Measurements from ENCODE around the gene CRIP1. TPM values are rescaled to one million over a fixed set of nuclear protein-coding genes. Genes with fewer than 3 reads are reported as not detected.

The CRIP1 gene
- total RNA-seq, 1 experiment from 2014 or later = 140 TPM

DNA sequence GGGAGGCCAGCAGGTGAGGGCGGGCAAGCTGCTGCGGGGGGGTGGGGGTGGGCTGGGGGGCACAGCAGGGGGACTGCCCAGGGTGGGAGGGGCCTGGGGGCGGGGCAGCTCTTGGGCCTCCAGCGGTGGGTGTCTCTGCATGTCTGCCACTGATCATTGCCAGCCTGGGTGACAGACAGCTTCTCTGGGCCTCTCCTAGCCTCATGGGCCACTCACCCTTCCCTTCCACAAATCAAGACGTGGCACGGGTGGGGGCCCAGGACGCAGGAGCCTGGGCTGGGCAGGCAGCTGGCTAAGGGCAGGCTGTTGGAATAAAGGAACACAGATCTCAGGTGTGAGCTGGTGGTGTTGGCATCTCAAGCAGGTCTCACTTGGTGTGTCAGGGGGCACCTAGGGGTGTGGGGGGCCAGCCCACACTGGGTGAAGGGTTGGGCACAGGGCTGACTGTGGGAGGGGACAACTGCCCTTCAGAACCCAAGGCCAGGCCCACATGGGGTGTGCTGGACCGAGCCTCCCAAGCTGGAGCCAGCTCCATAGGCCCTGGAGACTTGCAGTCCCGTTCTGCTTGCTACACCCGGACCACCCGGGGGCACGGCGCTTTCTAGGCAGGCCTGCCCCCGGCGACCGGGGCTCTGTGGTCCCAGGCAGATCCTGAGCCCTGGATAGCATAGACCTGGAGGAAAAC is 7.4 kb downstream of the CRIP1 start:
- Histone ChIP-seq H3K27me3 (ENCODE audit: low read length) (no peaks in the 10 kb centered on the region), H4K20me1 (ENCODE audit: insufficient read depth, low read depth, low read length) (peaks cover 20% of the 10 kb centered on the region), H3K9ac (ENCODE audit: low read length) (no peak overlapping the region), H3K79me2 (ENCODE audit: low read length) (peaks cover 5% of the 10 kb centered on the region), H3K4me3 (ENCODE audit: low read length) (no peak overlapping the region), H2AFZ (ENCODE audit: low read length) (no peak overlapping the region), H3K4me2 (ENCODE audit: low read depth, low read length, poor library complexity, severe bottlenecking) (no peak overlapping the region), H3K27ac (ENCODE audit: low read length) (no peak overlapping the region), H3K9me3 (ENCODE audit: low read length) (no peaks in the 10 kb centered on the region), H3K9me2 (replicated peaks; ENCODE audit: insufficient read depth, low read length) (no peaks in the 10 kb centered on the region), H3K36me3 (ENCODE audit: insufficient read depth, low read length) (no peaks in the 10 kb centered on the region), H3K4me1 (ENCODE audit: low read length) (peaks cover 21% of the 10 kb centered on the region)
- DNase-seq = no peak

DNA sequence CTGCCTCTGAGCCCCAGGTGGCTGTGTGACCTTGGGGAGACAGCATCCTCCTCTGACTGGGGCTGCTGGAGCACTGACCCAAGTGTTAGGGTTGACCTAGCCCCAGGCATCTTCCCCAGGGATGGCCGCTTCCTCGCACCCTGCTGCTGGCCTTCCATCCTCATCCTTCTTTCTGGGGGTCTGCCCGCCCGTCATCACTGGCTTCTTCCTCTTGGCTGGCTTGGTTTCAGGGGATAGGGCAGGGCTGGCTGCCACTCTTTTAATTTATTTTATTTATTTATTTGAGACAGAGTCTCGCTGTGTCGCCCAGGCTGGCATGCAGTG is 7.9 kb downstream of the CRIP1 start:
- H3K4me1 ChIP-seq (ENCODE audit: low read length) = peaks cover 16% of the 10 kb centered on the region
- no peak overlapping the region for H2AFZ ChIP-seq (ENCODE audit: low read length)
- no peak overlapping the region for H3K4me2 ChIP-seq (ENCODE audit: low read depth, low read length, poor library complexity, severe bottlenecking)
- no peak for DNase-seq
- H3K79me2 ChIP-seq (ENCODE audit: low read length) = peaks cover 5% of the 10 kb centered on the region
- no peaks in the 10 kb centered on the region for H3K27me3 ChIP-seq (ENCODE audit: low read length)
- H3K9me2 ChIP-seq (replicated peaks; ENCODE audit: insufficient read depth, low read length) = no peaks in the 10 kb centered on the region
- H3K36me3 ChIP-seq (ENCODE audit: insufficient read depth, low read length) = no peaks in the 10 kb centered on the region
- no peak overlapping the region for H3K4me3 ChIP-seq (ENCODE audit: low read length)
- peaks cover 20% of the 10 kb centered on the region for H4K20me1 ChIP-seq (ENCODE audit: insufficient read depth, low read depth, low read length)
- no peak overlapping the region for H3K27ac ChIP-seq (ENCODE audit: low read length)
- H3K9ac ChIP-seq (ENCODE audit: low read length) = no peak overlapping the region
- no peaks in the 10 kb centered on the region for H3K9me3 ChIP-seq (ENCODE audit: low read length)

DNA sequence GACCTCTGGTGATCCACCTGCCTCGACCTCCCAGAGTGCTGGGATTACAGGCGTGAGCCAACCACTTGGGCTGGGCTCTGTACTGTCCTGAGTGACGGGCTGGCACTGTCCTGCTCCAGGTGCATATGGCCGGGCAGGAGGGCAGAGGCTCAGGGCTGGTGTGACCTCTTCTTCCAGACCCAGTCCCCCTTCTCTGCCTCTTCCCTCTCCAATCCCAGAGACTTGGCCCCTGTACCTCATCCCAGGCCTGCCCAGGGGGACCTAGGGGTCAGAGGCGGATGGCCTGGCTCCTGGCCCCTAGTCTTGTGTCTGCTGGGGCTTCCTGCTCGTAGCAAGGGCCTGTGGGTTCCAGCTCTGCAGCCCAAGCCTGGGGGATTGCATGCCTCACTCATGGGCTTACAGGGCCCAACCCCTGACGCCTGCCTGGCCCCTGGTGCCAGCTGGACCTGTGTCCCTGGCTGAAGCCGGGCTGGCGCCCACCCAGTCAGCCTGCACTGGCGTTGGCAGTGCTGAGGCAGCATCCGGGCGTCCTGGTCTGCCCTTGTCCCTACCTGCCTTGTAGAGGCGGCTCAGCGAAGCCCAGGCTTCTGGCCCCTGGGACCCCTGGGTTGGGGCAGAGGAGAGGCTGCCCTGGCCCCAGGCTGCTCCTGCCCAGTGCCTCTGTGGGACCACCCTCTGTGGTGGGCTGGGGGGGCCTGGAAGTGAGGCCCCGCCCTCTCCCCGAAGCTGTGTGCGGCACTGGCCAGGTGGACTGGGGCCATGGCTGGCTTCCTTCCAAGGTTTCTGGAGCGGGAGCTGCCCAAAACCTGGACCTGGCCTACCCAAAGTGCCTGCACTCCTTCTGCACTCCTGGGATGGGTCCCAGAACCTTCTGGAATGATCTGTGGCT is 8.7 kb downstream of the CRIP1 start:
- H3K4me2 ChIP-seq (ENCODE audit: low read depth, low read length, poor library complexity, severe bottlenecking) = no peak overlapping the region
- no peaks in the 10 kb centered on the region for H3K9me2 ChIP-seq (replicated peaks; ENCODE audit: insufficient read depth, low read length)
- H3K9me3 ChIP-seq (ENCODE audit: low read length) = no peaks in the 10 kb centered on the region
- peaks cover 20% of the 10 kb centered on the region for H4K20me1 ChIP-seq (ENCODE audit: insufficient read depth, low read depth, low read length)
- H3K79me2 ChIP-seq (ENCODE audit: low read length) = peaks cover 5% of the 10 kb centered on the region
- no peak overlapping the region for H3K27ac ChIP-seq (ENCODE audit: low read length)
- H3K36me3 ChIP-seq (ENCODE audit: insufficient read depth, low read length) = no peaks in the 10 kb centered on the region
- H3K27me3 ChIP-seq (ENCODE audit: low read length) = no peaks in the 10 kb centered on the region
- H3K4me1 ChIP-seq (ENCODE audit: low read length) = peaks cover 8% of the 10 kb centered on the region
- H2AFZ ChIP-seq (ENCODE audit: low read length) = no peak overlapping the region
- DNase-seq = no peak
- H3K4me3 ChIP-seq (ENCODE audit: low read length) = no peak overlapping the region
- no peak overlapping the region for H3K9ac ChIP-seq (ENCODE audit: low read length)

DNA sequence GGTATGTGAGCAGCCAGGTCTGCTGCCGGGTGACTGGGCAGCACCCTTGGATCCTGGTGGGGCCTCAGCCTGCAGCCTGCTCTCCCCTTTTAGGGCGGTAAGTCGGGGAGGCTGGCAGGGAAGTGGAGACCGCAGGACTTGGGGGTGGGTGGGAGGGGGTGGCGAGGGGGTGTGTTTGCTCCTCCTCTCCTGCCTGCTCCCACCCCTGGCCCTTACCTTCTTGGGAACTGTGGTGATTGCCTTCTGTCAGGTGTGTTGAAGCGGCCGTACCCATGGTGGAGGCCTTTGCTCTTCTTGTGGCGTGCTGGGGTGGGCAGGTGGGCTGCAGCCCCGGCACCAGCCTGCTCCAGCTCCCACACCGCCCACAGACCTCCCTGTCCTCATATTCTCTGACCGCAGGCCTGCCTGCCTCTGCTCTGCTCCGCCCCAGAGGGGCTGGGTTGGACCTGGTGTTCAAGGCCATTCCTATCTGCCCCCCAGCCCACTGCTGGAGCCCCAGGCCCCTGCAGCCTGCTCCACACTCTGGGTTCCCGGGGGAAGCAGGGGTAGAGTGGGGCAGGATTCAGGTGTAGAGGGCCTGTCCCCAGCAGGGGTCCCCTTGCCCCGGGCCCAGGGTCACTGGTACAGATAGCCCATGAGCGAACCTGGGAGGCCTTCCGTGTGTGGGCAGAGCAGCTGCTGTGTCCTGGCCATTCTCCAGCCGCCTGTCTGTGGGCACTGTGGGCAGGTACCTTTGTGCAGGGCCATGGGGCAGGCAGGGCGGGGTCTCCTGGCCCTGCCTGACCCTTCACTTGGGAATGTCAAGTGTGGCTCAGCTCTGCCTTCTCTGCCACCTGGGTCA is 9.5 kb downstream of the CRIP1 start:
- no peak overlapping the region for H3K4me3 ChIP-seq (ENCODE audit: low read length)
- H3K9ac ChIP-seq (ENCODE audit: low read length) = no peak overlapping the region
- no peak overlapping the region for H3K4me2 ChIP-seq (ENCODE audit: low read depth, low read length, poor library complexity, severe bottlenecking)
- no peaks in the 10 kb centered on the region for H3K36me3 ChIP-seq (ENCODE audit: insufficient read depth, low read length)
- no peaks in the 10 kb centered on the region for H3K27me3 ChIP-seq (ENCODE audit: low read length)
- no peaks in the 10 kb centered on the region for H3K9me2 ChIP-seq (replicated peaks; ENCODE audit: insufficient read depth, low read length)
- no peak for DNase-seq
- H4K20me1 ChIP-seq (ENCODE audit: insufficient read depth, low read depth, low read length) = peaks cover 24% of the 10 kb centered on the region
- peaks cover 5% of the 10 kb centered on the region for H3K79me2 ChIP-seq (ENCODE audit: low read length)
- peaks cover 8% of the 10 kb centered on the region for H3K4me1 ChIP-seq (ENCODE audit: low read length)
- H2AFZ ChIP-seq (ENCODE audit: low read length) = no peak overlapping the region
- H3K27ac ChIP-seq (ENCODE audit: low read length) = no peak overlapping the region
- no peaks in the 10 kb centered on the region for H3K9me3 ChIP-seq (ENCODE audit: low read length)

DNA sequence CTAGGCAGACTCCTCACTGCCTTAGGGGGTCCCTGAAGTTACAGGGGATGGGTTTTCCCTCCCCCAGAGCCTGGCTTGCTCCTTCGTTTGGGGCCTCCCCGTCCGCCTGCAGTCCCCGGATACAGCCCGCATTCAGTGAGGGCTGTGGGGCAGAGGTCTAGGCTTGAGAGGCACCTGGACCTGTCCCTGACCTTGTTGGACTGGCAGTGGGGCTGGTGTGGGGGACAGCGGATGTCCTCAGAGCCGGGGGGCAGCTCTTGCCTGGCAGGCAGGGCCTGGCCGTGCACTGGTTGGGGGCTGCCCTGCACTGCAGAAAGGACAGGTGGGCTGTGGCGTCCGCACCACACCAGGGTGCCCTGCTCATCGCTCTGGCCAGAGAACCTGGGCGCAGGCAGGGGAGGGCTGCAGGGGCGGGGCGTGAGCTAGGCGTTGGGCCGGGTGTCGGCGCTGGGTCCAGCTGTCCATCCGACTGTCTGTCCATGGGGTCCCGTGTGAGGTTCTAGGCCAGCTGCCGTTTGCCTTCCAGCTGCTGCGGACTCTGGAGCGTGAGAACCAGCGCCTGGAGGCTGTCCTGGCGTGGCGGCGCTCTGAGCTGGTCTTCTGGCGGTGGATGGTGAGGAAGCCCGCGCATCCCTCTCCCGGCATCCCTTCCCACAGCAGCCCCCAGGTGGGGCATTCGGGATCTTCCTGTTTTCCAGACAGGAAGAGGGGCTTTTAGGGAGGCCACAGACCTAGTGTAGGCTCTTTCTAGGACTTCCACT is 10.3 kb downstream of the CRIP1 start:
- DNase-seq = no peak
- no peaks in the 10 kb centered on the region for H3K9me3 ChIP-seq (ENCODE audit: low read length)
- H3K9ac ChIP-seq (ENCODE audit: low read length) = no peak overlapping the region
- no peaks in the 10 kb centered on the region for H3K27me3 ChIP-seq (ENCODE audit: low read length)
- H4K20me1 ChIP-seq (ENCODE audit: insufficient read depth, low read depth, low read length) = peaks cover 21% of the 10 kb centered on the region
- peaks cover 5% of the 10 kb centered on the region for H3K4me1 ChIP-seq (ENCODE audit: low read length)
- H3K36me3 ChIP-seq (ENCODE audit: insufficient read depth, low read length) = no peaks in the 10 kb centered on the region
- no peak overlapping the region for H3K27ac ChIP-seq (ENCODE audit: low read length)
- H3K4me2 ChIP-seq (ENCODE audit: low read depth, low read length, poor library complexity, severe bottlenecking) = no peak overlapping the region
- H3K9me2 ChIP-seq (replicated peaks; ENCODE audit: insufficient read depth, low read length) = no peaks in the 10 kb centered on the region
- H3K79me2 ChIP-seq (ENCODE audit: low read length) = peaks cover 2% of the 10 kb centered on the region
- no peak overlapping the region for H2AFZ ChIP-seq (ENCODE audit: low read length)
- H3K4me3 ChIP-seq (ENCODE audit: low read length) = no peak overlapping the region

DNA sequence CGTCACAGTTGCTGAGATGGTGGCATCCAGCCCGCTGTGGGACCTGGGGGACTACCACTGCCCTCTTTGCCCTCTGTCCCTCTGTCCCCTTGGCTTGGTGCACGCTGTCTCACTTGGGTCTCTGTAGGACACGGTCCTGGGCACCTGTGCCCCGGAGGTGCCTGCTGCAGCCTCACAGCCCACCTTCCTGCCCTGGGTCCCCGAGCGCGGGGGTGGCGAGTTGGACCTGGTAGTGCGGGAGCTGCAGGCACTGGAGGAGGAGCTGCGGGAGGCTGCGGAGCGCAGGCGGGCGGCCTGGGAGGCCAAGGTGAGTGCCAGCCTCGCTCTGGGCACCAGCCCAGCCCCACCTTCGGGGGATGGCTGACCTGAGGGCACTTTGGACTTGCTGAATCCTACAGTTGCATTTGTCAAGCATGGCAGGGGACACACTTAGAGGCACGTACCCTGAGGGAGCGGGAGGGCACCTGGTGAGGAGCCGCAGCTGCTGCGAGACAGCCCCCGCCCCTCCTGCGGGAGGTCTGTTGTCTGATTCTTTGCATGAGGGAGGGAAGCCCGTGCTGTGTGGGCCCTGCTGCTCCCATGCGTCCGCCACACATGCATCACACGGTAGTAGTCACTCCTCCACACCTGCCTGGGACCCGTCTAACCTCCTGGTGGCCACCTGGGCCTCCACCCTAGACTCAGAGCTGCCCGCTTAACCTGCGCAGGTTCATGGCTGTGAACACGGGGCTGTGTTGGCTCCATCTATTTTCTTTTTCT is 11.2 kb downstream of the CRIP1 start:
- Histone ChIP-seq H3K9me2 (replicated peaks; ENCODE audit: insufficient read depth, low read length) (no peaks in the 10 kb centered on the region), H3K4me2 (ENCODE audit: low read depth, low read length, poor library complexity, severe bottlenecking) (no peak overlapping the region), H3K9me3 (ENCODE audit: low read length) (no peaks in the 10 kb centered on the region), H3K27me3 (ENCODE audit: low read length) (no peaks in the 10 kb centered on the region), H2AFZ (ENCODE audit: low read length) (no peak overlapping the region), H3K4me3 (ENCODE audit: low read length) (no peak overlapping the region), H3K36me3 (ENCODE audit: insufficient read depth, low read length) (no peaks in the 10 kb centered on the region), H3K79me2 (ENCODE audit: low read length) (no peaks in the 10 kb centered on the region), H3K27ac (ENCODE audit: low read length) (no peak overlapping the region), H3K9ac (ENCODE audit: low read length) (no peak overlapping the region), H3K4me1 (ENCODE audit: low read length) (no peaks in the 10 kb centered on the region), H4K20me1 (ENCODE audit: insufficient read depth, low read depth, low read length) (peaks cover 13% of the 10 kb centered on the region)
- no peak for DNase-seq

DNA sequence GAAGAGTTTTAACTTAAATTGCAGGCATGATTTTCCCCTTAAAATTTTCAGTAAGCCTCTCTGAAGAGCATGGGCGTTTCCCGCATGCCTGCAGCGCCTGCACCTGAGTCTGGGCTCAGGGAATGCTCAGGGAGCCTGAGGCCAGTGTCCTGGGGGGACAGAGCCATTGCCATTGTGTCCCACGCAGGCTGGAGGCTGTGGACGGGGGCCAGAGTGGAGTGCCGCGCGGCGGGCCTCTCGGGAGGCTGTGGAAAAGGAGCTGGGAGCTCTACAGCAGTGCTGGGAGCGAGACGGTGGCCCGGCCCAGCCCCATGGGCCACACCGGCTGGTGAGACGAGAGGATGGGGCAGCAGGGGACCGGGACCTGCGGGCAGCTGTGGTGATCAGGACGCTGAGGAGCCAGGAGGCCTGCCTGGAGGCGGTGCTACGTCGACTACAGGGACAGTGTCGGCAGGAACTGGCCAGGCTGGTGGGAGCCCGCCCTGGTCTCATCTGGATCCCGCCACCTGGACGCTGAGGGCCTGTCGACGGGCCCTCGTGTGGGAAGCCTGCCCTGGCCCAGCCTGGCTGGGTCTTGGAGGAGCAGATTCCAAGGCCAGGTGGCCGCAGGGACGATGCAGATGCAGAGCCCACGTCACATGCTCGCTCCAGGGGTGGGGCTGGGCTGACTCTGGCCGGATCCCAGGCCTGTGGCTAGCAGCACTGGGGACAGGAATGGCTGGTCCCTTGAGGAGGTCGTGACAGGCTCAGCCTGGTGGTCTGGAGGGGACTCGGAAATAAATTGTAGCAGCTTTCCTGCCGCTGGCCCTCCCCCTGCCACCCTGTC is 12.0 kb downstream of the CRIP1 start:
- Histone ChIP-seq H3K27ac (ENCODE audit: low read length) (no peak overlapping the region), H3K9ac (ENCODE audit: low read length) (no peak overlapping the region), H3K4me1 (ENCODE audit: low read length) (no peaks in the 10 kb centered on the region), H3K4me2 (ENCODE audit: low read depth, low read length, poor library complexity, severe bottlenecking) (no peak overlapping the region), H3K36me3 (ENCODE audit: insufficient read depth, low read length) (no peaks in the 10 kb centered on the region), H3K9me2 (replicated peaks; ENCODE audit: insufficient read depth, low read length) (no peaks in the 10 kb centered on the region), H3K79me2 (ENCODE audit: low read length) (no peaks in the 10 kb centered on the region), H3K9me3 (ENCODE audit: low read length) (no peaks in the 10 kb centered on the region), H3K27me3 (ENCODE audit: low read length) (no peaks in the 10 kb centered on the region), H4K20me1 (ENCODE audit: insufficient read depth, low read depth, low read length) (peaks cover 11% of the 10 kb centered on the region; the same call in 1 of the 2 replicates), H2AFZ (ENCODE audit: low read length) (no peak overlapping the region), H3K4me3 (ENCODE audit: low read length) (no peak overlapping the region)
- no peak for DNase-seq

Measured in Karpas-422 (cell line).